Natural killer cell (primary cell): Measurements from ENCODE around the gene CST2. TPM values are rescaled to one million over a fixed set of nuclear protein-coding genes. Genes with fewer than 3 reads are reported as not detected.

Experiments used
- ATAC-seq, 3 donors: fragments of 150-1000 bp in 2 of 3; fragments of 200-7000 bp in 1 of 3; cut with Tn5 transposase; 1 replicate in 1 of 3; 2 replicates in 2 of 3; pipeline ENCODE4 v1.10.0; 2021; ENCODE audit warnings: mild to moderate bottlenecking in 2 of 3, moderate library complexity in 2 of 3
- DNase-seq, 2 donors: peaks; one replicate each; pipeline versions ENCODE4 v3.0.0 to v3.0.0-alpha.2; 2013 to 2021; ENCODE audit warnings: mixed read lengths in 1 of 2
- H3K27ac ChIP-seq: one replicate; pipeline ENCODE4 v1.5.1; 2013; ENCODE audit warnings: mild to moderate bottlenecking, low read length
- H3K27me3 ChIP-seq: one replicate; pipeline ENCODE4 v1.6.1; 2013; ENCODE audit warnings: low read length; ENCODE audit not compliant: control insufficient read depth, insufficient read depth
- H3K36me3 ChIP-seq: one replicate; pipeline ENCODE4 v1.6.1; 2013; ENCODE audit warnings: low read length; ENCODE audit not compliant: control insufficient read depth, insufficient read depth
- H3K4me1 ChIP-seq: one replicate; pipeline ENCODE4 v1.6.1; 2013; ENCODE audit warnings: low read length; ENCODE audit not compliant: control insufficient read depth, insufficient read depth
- H3K4me3 ChIP-seq: one replicate; pipeline ENCODE4 v1.5.1; 2013; ENCODE audit warnings: low read length
- H3K9me3 ChIP-seq: one replicate; pipeline ENCODE4 v1.6.1; 2013; ENCODE audit warnings: low read length; ENCODE audit not compliant: control insufficient read depth, insufficient read depth
- H3K27ac Mint-ChIP-seq, 2 donors: one replicate each; pipeline ENCODE4 v1.8.0; 2022; ENCODE audit warnings: mild to moderate bottlenecking in 2 of 2, mixed read lengths in 2 of 2, moderate library complexity in 1 of 2
- H3K27me3 Mint-ChIP-seq, 2 donors: one replicate each; pipeline ENCODE4 v1.8.0; 2022; ENCODE audit warnings: low read depth in 2 of 2, mixed read lengths in 2 of 2
- H3K36me3 Mint-ChIP-seq: one replicate; pipeline ENCODE4 v1.8.0; 2022; ENCODE audit warnings: mixed read lengths
- H3K4me1 Mint-ChIP-seq, 2 donors: one replicate each; pipeline ENCODE4 v1.8.0; 2022; ENCODE audit warnings: mixed read lengths in 2 of 2
- H3K4me3 Mint-ChIP-seq: one replicate; pipeline ENCODE4 v1.8.0; 2022; ENCODE audit warnings: mild to moderate bottlenecking, moderate library complexity, mixed read lengths
- H3K9me3 Mint-ChIP-seq, 2 donors: one replicate each; pipeline ENCODE4 v1.8.0; 2022; ENCODE audit warnings: mixed read lengths in 2 of 2
- CTCF ChIP-seq: fragments of 200-600 bp; IDR thresholded peaks from one replicate; pipeline ENCODE4 v1.8.0; 2022; ENCODE audit warnings: antibody characterized with exemption
- WGBS: methylation state at CpG from one replicate; pipeline ENCODE4 v1.1.7; 2013; ENCODE audit warnings: missing lambda C conversion rate; ENCODE audit not compliant: insufficient coverage; 5-methylcytosine and 5-hydroxymethylcytosine counted together
- intact Hi-C: fragments of 100-400 bp; cut with micrococcal nuclease; formaldehyde crosslinking; loops from one replicate; pipeline ENCODE4 v1.14.2; 2022
- total RNA-seq, 4 donors: library from RNA; stranded (reverse); fragments of 120-200 nt in 1 of 4; gene quantifications; one replicate each; pipeline versions ENCODE4 v1.2.3 to v1.2.4, GENCODE V29; 2013 to 2022

Gene CST2
- total RNA-seq, result not detected
- not detected for total RNA-seq (2013)

GRCh38 chr20:23826541-23827021 lies at the start of gene CST2:
Gene CST2, minus strand, starts transcription at chr20:23826729. Its CDS starts 69 bp downstream, at chr20:23826660.
- Histone ChIP-seq H3K36me3 (no peaks in the 10 kb centered on the region), H3K4me3 (no peak within 1 kb of the TSS), H3K9me3 (no peaks in the 10 kb centered on the region), H3K4me1 (no peaks in the 10 kb centered on the region), H3K27ac (no peak within 1 kb of the TSS), H3K27me3 (no peaks in the 10 kb centered on the region)
- WGBS, result 77% methylated on average over 4 of the region's 4 CpGs
- H3K4me1 Mint-ChIP-seq, result no peaks in the 10 kb centered on the region
- H3K36me3 Mint-ChIP-seq, result no peaks in the 10 kb centered on the region
- peaks cover 10 to 11% of the 10 kb centered on the region in 2 donors for H3K27me3 Mint-ChIP-seq
- TF ChIP-seq CTCF, result no peak
- ATAC-seq, result no peak
- no peaks in the 10 kb centered on the region for H3K9me3 Mint-ChIP-seq
- no peak within 1 kb of the TSS for H3K27ac Mint-ChIP-seq
- intact Hi-C loops, result no loop called here
- H3K4me3 Mint-ChIP-seq, result no peak within 1 kb of the TSS
- no peak for DNase-seq

- Mint-ChIP-seq H3K36me3 (no peaks in the 10 kb centered on the region), H3K4me1 (no peaks in the 10 kb centered on the region), H3K4me3 (no peak overlapping the region), H3K9me3 (no peaks in the 10 kb centered on the region), H3K27me3 (peaks cover 7 to 26% of the 10 kb centered on the region in 2 donors), H3K27ac (no peak overlapping the region)
- no peak for TF ChIP-seq CTCF
- ATAC-seq (no peak), DNase-seq (no peak)
- 77% methylated on average over 6 of the region's 6 CpGs for WGBS
- H3K4me3 ChIP-seq, result no peak overlapping the region
- no peak overlapping the region for H3K27ac ChIP-seq
- no peaks in the 10 kb centered on the region for H3K4me1 ChIP-seq
- no peaks in the 10 kb centered on the region for H3K36me3 ChIP-seq
- intact Hi-C loops, result no loop called here
- no peaks in the 10 kb centered on the region for H3K9me3 ChIP-seq
- H3K27me3 ChIP-seq, result no peaks in the 10 kb centered on the region
These were observed 49.2 kb upstream of the CST2 start for GRCh38 chr20:23875606-23876237.

GRCh38 chr20:23874747-23875146 lies 48.2 kb upstream of the CST2 start:
- no peak overlapping the region for H3K4me3 ChIP-seq
- peaks cover 13 to 34% of the 10 kb centered on the region in 2 donors for H3K27me3 Mint-ChIP-seq
- no peaks in the 10 kb centered on the region for H3K36me3 Mint-ChIP-seq
- H3K4me3 Mint-ChIP-seq, result no peak overlapping the region
- no peaks in the 10 kb centered on the region for H3K4me1 ChIP-seq
- H3K27ac Mint-ChIP-seq, result no peak overlapping the region
- ATAC-seq (no peak), DNase-seq (no peak)
- intact Hi-C loops, result no loop called here
- WGBS, result 25% methylated on average over 3 of the region's 5 CpGs
- H3K4me1 Mint-ChIP-seq, result no peaks in the 10 kb centered on the region
- H3K27me3 ChIP-seq, result no peaks in the 10 kb centered on the region
- TF ChIP-seq CTCF, result no peak
- H3K27ac ChIP-seq, result no peak overlapping the region
- no peaks in the 10 kb centered on the region for H3K36me3 ChIP-seq
- no peaks in the 10 kb centered on the region for H3K9me3 Mint-ChIP-seq
- no peaks in the 10 kb centered on the region for H3K9me3 ChIP-seq
